GM23248 (cell line): ENCODE data around the gene CACNB4. TPM values are rescaled to one million over a fixed set of nuclear protein-coding genes. Genes with fewer than 3 reads are reported as not detected.
"Not testable (repeated sequence)": the region's sequence is repeated elsewhere in the genome, so short reads cannot be mapped to it uniquely, and the experiment has no call there.

Experiments used
- DNase-seq: peaks from one replicate; pipeline ENCODE4 v3.0.0-alpha.2; 2015
- H2AFZ ChIP-seq: fragments of 200-600 bp; sonication (generic); 2 replicates; pipeline ENCODE4 v1.6.1; 2016; ENCODE audit warnings: antibody characterized with exemption
- H3F3A ChIP-seq: fragments of 200-600 bp; sonication (generic); 2 replicates; pipeline ENCODE4 v1.6.1; 2016; ENCODE audit warnings: mild to moderate bottlenecking, antibody characterized with exemption, mixed run types; ENCODE audit not compliant: insufficient read depth
- H3K27ac ChIP-seq: fragments of 200-600 bp; sonication (generic); 2 replicates; pipeline ENCODE4 v1.5.1; 2016; ENCODE audit warnings: mild to moderate bottlenecking
- H3K27me3 ChIP-seq: fragments of 200-600 bp; sonication (generic); replicated peaks from 2 replicates; pipeline ENCODE4 v1.6.1; 2016; ENCODE audit warnings: mild to moderate bottlenecking; ENCODE audit not compliant: insufficient read depth
- H3K36me3 ChIP-seq: fragments of 200-600 bp; sonication (generic); 2 replicates; pipeline ENCODE4 v1.6.1; 2016; ENCODE audit warnings: low read depth, mild to moderate bottlenecking
- H3K4me1 ChIP-seq: fragments of 200-600 bp; sonication (generic); 2 replicates; pipeline ENCODE4 v1.6.1; 2016; ENCODE audit warnings: mild to moderate bottlenecking; ENCODE audit not compliant: insufficient read depth
- H3K4me2 ChIP-seq: fragments of 200-600 bp; sonication (generic); one replicate; pipeline ENCODE4 v1.6.1; 2016; ENCODE audit warnings: mild to moderate bottlenecking; ENCODE audit not compliant: unreplicated experiment
- H3K4me3 ChIP-seq: fragments of 200-600 bp; sonication (generic); 2 replicates; pipeline ENCODE4 v1.5.1; 2016; ENCODE audit warnings: mild to moderate bottlenecking
- H3K79me2 ChIP-seq: fragments of 200-600 bp; sonication (generic); 2 replicates; pipeline ENCODE4 v1.6.1; 2016; ENCODE audit warnings: mild to moderate bottlenecking; ENCODE audit not compliant: insufficient read depth
- H3K9ac ChIP-seq: fragments of 200-600 bp; sonication (generic); 2 replicates; pipeline ENCODE4 v1.6.1; 2016; ENCODE audit warnings: mild to moderate bottlenecking
- H3K9me2 ChIP-seq: fragments of 200-600 bp; sonication (generic); 2 replicates; pipeline ENCODE4 v1.6.1; 2016; ENCODE audit warnings: mixed run types, mild to moderate bottlenecking, moderate library complexity; ENCODE audit not compliant: insufficient read depth
- H3K9me3 ChIP-seq: fragments of 200-600 bp; sonication (generic); one replicate; pipeline ENCODE4 v1.6.1; 2017; ENCODE audit warnings: low read depth
- H4K20me1 ChIP-seq: fragments of 200-600 bp; sonication (generic); 2 replicates; pipeline ENCODE4 v1.6.0; 2016; ENCODE audit not compliant: insufficient read depth
- EZH2 ChIP-seq: fragments of 200-600 bp; sonication (generic); IDR thresholded peaks from 2 replicates; pipeline ENCODE4 v1.6.1; 2018; ENCODE audit warnings: antibody characterized with exemption, mild to moderate bottlenecking; ENCODE audit not compliant: insufficient read depth, poor library complexity, severe bottlenecking
- EZH2phosphoT487 ChIP-seq: fragments of 200-600 bp; sonication (generic); IDR thresholded peaks from 2 replicates; pipeline ENCODE4 v1.6.1; 2018; ENCODE audit warnings: antibody characterized with exemption, moderate library complexity, mild to moderate bottlenecking, low read depth; ENCODE audit not compliant: insufficient read depth
- WGBS, 2 experiments: methylation state at CpG; one replicate each; pipeline ENCODE4 v1.1.6; 2015 to 2017; ENCODE audit warnings: low lambda C conversion rate in 2 of 2, low coverage in 1 of 2; ENCODE audit errors: missing lambda C conversion rate in 2 of 2; 5-methylcytosine and 5-hydroxymethylcytosine counted together
- in situ Hi-C: fragments of 300-500 bp; cut with MboI; formaldehyde crosslinking; loops from 2 replicates; pipeline ENCODE4 v1.15.0; 2020
- polyA plus RNA-seq: library from polyadenylated mRNA; unstranded; fragments of >200 nt; fragmentation: Nextera tagmentation; extraction: Ambion mirVana; gene quantifications from 2 replicates; pipeline ENCODE4 v1.2.1, GENCODE V29; 2016
- total RNA-seq: library from RNA; depleted of rRNA; stranded (reverse); fragments of >200 nt; shearing (Covaris generic); gene quantifications from 2 replicates; pipeline ENCODE4 v1.2.3, GENCODE V29; 2014

Gene CACNB4
- total and polyA plus RNA-seq, 2 experiments from 2014 or later = 0.05 to 0.11 TPM

DNA sequence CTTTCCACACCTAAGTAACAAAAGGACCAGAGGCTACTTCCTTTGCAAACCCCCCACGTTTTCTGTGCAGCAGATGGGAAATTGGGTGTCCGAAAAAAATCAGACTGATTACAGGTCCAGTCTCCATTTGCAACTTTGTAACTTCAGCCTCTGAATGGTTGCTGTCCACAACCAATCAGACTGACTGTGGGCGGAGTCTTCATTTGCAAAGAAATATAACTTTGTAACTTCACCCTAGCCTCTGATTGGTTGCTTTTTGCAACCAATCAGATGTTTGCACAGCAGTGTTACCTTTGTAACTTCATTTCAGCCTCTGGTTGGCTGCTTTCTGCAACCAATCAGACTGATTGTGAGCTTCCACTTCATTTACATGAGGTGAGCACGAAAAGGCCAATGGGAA lies 27.8 kb upstream of the CACNB4 start:
- no peak overlapping the region for H3K4me3 ChIP-seq

DNA sequence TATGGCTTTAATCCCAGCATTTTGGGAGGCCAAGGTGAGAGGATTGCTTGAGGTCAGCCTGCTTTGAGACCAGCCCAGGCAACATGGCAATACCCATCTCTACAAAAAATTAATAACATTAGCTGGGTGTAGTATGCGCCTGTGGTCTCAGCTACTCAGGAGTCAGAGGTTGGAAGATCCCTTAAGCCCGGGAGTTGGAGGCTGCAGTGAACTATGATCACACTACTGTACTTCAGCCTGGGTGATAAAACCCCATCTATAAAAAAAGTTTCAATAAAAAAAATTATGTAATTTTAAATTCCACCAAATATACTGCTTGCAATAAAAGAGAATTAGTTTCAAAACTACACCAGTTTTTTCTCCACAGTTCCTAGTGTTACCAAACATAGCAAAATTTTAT lies 23.3 kb upstream of the CACNB4 start:
- no peak overlapping the region for H3K4me2 ChIP-seq
- no peaks in the 10 kb centered on the region for H3K9me2 ChIP-seq
- H3K79me2 ChIP-seq = no peaks in the 10 kb centered on the region
- H3K4me1 ChIP-seq = 0 out of 2 replicates have a peak, but pooled peaks cover 3% of the 10 kb centered on the region
- no peaks in the 10 kb centered on the region for H3F3A ChIP-seq
- no peak overlapping the region for H3K9ac ChIP-seq
- H4K20me1 ChIP-seq = no peaks in the 10 kb centered on the region
- 88 to 92% methylated on average over 2 of the region's 2 CpGs for WGBS, 2 experiments
- TF ChIP-seq EZH2 (no peak), EZH2phosphoT487 (no peak)
- H3K27ac ChIP-seq = no peak overlapping the region
- no peak for DNase-seq
- H3K4me3 ChIP-seq = no peak overlapping the region
- in situ Hi-C loops = no loop called here
- H3K27me3 ChIP-seq = no peaks in the 10 kb centered on the region
- no peak overlapping the region for H2AFZ ChIP-seq
- H3K36me3 ChIP-seq = no peaks in the 10 kb centered on the region
- H3K9me3 ChIP-seq = no peaks in the 10 kb centered on the region

More for the DNA sequence above, 27.8 kb upstream of the CACNB4 start:
- Histone ChIP-seq H3K27ac (no peak overlapping the region), H3K27me3 (no peaks in the 10 kb centered on the region), H3K9me2 (no peaks in the 10 kb centered on the region), H3K9ac (no peak overlapping the region), H3K79me2 (no peaks in the 10 kb centered on the region), H3K4me2 (no peak overlapping the region), H3K4me1 (no peaks in the 10 kb centered on the region), H3F3A (no peaks in the 10 kb centered on the region), H4K20me1 (no peaks in the 10 kb centered on the region), H2AFZ (no peak overlapping the region), H3K9me3 (no peaks in the 10 kb centered on the region), H3K36me3 (no peaks in the 10 kb centered on the region)
- in situ Hi-C loops = no loop called here
- 86 to 91% methylated on average over 4 of the region's 4 CpGs for WGBS, 2 experiments
- TF ChIP-seq EZH2 (no peak), EZH2phosphoT487 (no peak)
- no peak for DNase-seq

DNA sequence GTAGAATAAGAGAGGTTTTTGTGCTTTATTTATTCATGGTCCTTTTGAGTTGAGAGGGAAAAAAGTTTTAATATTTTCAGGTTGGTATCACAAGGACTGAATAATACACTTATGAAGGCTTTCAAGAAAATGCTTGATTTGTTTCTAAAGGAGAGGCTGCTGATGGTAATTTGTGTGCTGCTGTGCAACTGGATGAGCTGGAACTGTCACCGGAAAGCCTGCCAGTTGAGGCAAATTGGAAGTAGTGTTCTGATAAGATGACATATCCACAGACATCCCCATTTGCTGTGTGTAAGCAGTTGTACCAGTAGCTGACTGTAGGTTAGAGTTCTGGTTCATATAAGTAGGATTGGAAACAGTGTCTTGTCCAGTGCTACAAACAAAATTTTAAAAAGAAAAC lies 21.6 kb upstream of the CACNB4 start:
- H3K4me2 ChIP-seq = no peak overlapping the region
- no peak overlapping the region for H3K27ac ChIP-seq
- TF ChIP-seq EZH2 = no peak
- TF ChIP-seq EZH2phosphoT487 = no peak
- in situ Hi-C loops = no loop called here
- DNase-seq = no peak
- no peaks in the 10 kb centered on the region for H4K20me1 ChIP-seq
- 0 out of 2 replicates have a peak, but pooled peaks cover 3% of the 10 kb centered on the region for H3K4me1 ChIP-seq
- no peaks in the 10 kb centered on the region for H3K79me2 ChIP-seq
- H3K4me3 ChIP-seq = no peak overlapping the region
- WGBS, 2 experiments = 67 to 80% methylated on average over 1 of the region's 1 CpG
- H3K9ac ChIP-seq = no peak overlapping the region
- H3K27me3 ChIP-seq = no peaks in the 10 kb centered on the region
- no peaks in the 10 kb centered on the region for H3F3A ChIP-seq
- H2AFZ ChIP-seq = no peak overlapping the region
- H3K36me3 ChIP-seq = no peaks in the 10 kb centered on the region; the same call in 1 of the 2 replicates
- no peaks in the 10 kb centered on the region for H3K9me2 ChIP-seq
- H3K9me3 ChIP-seq = no peaks in the 10 kb centered on the region

DNA sequence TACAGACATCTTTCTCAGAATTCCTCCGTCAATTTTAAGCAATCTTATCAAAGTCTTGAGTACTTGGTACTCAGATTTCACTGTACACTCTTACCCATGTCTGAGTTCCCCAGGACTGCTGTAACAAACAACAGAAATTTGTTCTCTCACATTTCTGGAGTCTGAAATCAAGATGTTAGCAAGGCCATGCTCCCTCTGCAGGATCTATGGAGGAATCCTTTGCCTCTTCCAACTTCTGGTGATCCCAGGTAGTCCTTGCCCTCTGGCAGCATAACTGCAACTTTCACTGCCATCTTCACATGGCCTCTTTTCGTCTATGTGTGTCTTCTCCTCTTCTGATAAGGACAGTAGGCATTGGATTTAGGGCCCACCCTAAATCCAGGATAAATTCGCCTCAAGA lies 17.1 kb upstream of the CACNB4 start:
- no peak overlapping the region for H3K9ac ChIP-seq
- 79 to 85% methylated on average over 3 of the region's 3 CpGs for WGBS, 2 experiments
- no peak overlapping the region for H2AFZ ChIP-seq
- no peaks in the 10 kb centered on the region for H3K79me2 ChIP-seq
- no peaks in the 10 kb centered on the region for H3K27me3 ChIP-seq
- no peak overlapping the region for H3K4me2 ChIP-seq
- no peaks in the 10 kb centered on the region for H3F3A ChIP-seq
- no peaks in the 10 kb centered on the region for H3K9me2 ChIP-seq
- H3K27ac ChIP-seq = no peak overlapping the region
- no peak overlapping the region for H3K4me3 ChIP-seq
- in situ Hi-C loops = no loop called here
- no peaks in the 10 kb centered on the region for H4K20me1 ChIP-seq
- no peaks in the 10 kb centered on the region for H3K9me3 ChIP-seq
- H3K4me1 ChIP-seq = 0 out of 2 replicates have a peak, but pooled peaks cover 3% of the 10 kb centered on the region
- TF ChIP-seq EZH2 (no peak), EZH2phosphoT487 (no peak)
- H3K36me3 ChIP-seq = no peaks in the 10 kb centered on the region; the same call in 1 of the 2 replicates
- DNase-seq = no peak

DNA sequence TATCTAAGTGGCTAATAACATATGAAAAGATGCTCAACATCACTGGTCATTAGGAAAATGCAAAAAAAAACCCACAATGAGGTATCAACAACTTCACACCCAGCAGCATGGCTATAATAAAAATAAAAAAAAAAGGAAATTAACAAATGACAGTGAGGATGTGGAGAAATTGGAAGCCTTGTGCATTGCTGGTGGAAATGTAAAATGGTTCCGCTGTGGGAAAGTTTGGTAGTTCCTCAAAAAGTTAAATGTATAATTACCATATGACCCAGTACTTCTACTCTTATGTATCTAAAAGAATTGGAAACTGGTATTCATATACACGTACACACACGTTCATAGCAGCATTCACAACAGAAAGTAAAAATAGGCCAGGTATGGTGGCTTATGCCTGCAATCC lies 15.5 kb upstream of the CACNB4 start:
- WGBS, 2 experiments = 93 to 96% methylated on average over 3 of the region's 3 CpGs
- Histone ChIP-seq H3K4me3 (no peak overlapping the region), H3K36me3 (no peaks in the 10 kb centered on the region; the same call in 1 of the 2 replicates), H3K9me3 (no peaks in the 10 kb centered on the region), H3K9ac (no peak overlapping the region), H3K4me1 (no peaks in the 10 kb centered on the region; the same call in 1 of the 2 replicates), H3K79me2 (no peaks in the 10 kb centered on the region), H3F3A (no peaks in the 10 kb centered on the region), H3K27me3 (no peaks in the 10 kb centered on the region), H2AFZ (no peak overlapping the region), H3K9me2 (no peaks in the 10 kb centered on the region), H4K20me1 (no peaks in the 10 kb centered on the region), H3K27ac (no peak overlapping the region), H3K4me2 (no peak overlapping the region)
- TF ChIP-seq EZH2phosphoT487 = no peak
- TF ChIP-seq EZH2 = no peak
- in situ Hi-C loops = no loop called here
- no peak for DNase-seq

DNA sequence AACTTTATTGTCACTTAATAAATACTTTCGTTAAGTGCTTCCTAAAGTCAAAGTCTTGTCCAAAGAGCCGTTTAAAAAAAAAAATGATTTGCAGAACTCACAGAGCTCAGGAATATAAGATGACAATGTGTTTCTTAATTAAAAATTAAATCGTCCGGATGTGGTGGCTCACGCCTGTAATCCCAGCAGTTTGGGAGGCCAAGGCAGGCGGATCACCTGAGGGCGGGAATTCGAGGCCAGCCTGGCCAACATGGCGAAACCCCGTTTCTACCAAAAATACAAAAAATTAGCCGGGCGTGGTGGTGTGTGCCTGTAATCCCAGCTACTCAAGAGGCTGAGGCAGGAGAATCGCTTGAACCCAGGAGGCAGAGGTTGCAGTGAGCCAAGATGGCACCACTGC lies 8.3 kb upstream of the CACNB4 start:
- H2AFZ ChIP-seq, H3K9me3 ChIP-seq, H3K9ac ChIP-seq, H3K27me3 ChIP-seq, H4K20me1 ChIP-seq, H3K36me3 ChIP-seq, DNase-seq, in situ Hi-C loops, H3K9me2 ChIP-seq, H3K79me2 ChIP-seq, H3K4me3 ChIP-seq, H3K4me2 ChIP-seq, H3F3A ChIP-seq, H3K4me1 ChIP-seq, H3K27ac ChIP-seq: not testable (repeated sequence)
- 68 to 75% methylated on average over 13 of the region's 13 CpGs for WGBS, 2 experiments
